Gastrocnemius medialis (tissue), 4 donors: ENCODE measurements around the gene CIZ1.

Experiments used
- POLR2A ChIP-seq, 2 donors: fragments of 450-650 bp; IDR thresholded peaks; one replicate each; pipeline ENCODE4 v1.6.1; 2017; ENCODE audit warnings: antibody characterized with exemption in 2 of 2, mild to moderate bottlenecking in 2 of 2, moderate library complexity in 2 of 2
- TF ChIP-seq, protein P1 (sequence below), 5 experiments: fragments of 450-650 bp in 3 of 5; fragments of 200-600 bp in 2 of 5; sonication (generic) in 2 of 5; IDR thresholded peaks in 4 of 5; conservative IDR thresholded peaks in 1 of 5; 1 replicate in 4 of 5; 2 replicates in 1 of 5; pipeline ENCODE4 v1.5.1; 2016 to 2019; ENCODE audit warnings: antibody characterized with exemption in 5 of 5, mild to moderate bottlenecking in 3 of 5, moderate library complexity in 3 of 5

DNA sequence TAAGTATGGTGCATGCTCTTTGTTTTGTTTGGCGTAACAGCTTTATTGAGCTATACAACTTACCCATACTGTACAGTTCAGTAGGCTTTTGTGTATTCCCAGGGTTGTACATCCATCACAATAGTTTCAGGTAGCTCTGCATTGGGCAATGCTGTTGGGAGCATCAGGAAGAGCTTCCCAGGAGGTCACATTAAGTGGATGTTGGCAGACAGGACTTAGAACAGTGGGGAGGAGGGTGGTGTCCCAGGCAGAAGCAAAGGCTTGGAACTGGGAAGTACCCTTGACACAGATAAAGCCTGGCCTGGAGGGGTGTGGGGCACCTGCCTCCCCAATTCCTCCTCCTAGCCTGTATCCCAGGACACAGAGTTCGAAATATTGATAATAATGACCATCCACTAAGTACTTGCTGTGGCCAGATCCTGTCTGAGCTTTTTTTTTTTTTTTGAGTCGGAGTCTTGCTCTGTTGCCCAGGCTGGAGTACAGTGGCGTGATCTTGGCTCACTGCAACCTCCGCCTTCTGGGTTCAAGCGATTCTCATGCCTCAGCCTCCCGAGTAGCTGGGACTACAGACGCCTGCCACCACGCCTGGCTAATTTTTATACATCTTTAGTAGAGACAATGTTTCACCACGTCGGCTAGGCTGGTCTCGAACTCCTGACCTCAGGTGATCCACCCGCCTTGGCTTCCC is 30.0 kb downstream of the CIZ1 start:
- TF ChIP-seq, protein P1, sequence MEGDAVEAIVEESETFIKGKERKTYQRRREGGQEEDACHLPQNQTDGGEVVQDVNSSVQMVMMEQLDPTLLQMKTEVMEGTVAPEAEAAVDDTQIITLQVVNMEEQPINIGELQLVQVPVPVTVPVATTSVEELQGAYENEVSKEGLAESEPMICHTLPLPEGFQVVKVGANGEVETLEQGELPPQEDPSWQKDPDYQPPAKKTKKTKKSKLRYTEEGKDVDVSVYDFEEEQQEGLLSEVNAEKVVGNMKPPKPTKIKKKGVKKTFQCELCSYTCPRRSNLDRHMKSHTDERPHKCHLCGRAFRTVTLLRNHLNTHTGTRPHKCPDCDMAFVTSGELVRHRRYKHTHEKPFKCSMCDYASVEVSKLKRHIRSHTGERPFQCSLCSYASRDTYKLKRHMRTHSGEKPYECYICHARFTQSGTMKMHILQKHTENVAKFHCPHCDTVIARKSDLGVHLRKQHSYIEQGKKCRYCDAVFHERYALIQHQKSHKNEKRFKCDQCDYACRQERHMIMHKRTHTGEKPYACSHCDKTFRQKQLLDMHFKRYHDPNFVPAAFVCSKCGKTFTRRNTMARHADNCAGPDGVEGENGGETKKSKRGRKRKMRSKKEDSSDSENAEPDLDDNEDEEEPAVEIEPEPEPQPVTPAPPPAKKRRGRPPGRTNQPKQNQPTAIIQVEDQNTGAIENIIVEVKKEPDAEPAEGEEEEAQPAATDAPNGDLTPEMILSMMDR (IDR thresholded peaks at IDR 0.05 in 4 of 5, conservative IDR thresholded peaks at IDR 0.05 in 1 of 5), result no peak
- no peak for TF ChIP-seq POLR2A (IDR thresholded peaks at IDR 0.05)
